WTC11 (cell line): ENCODE results near the gene STX8.

ENCODE experiments used
- GTF2I ChIP-seq: fragments of 250-450 bp; sonication (Bioruptor Pico); conservative IDR thresholded peaks from 2 replicates; pipeline ENCODE4 v1.4.0; 2021; ENCODE audit warnings: mild to moderate bottlenecking
- MAX ChIP-seq: sonication (generic); formaldehyde crosslinking; IDR thresholded peaks from 2 replicates; pipeline ENCODE4 v1.8.0; 2022; ENCODE audit warnings: mild to moderate bottlenecking, missing genetic modification reagents
- NFE2L1 ChIP-seq: sonication (generic); formaldehyde crosslinking; IDR thresholded peaks from 2 replicates; pipeline ENCODE4 v1.8.1; 2023; ENCODE audit warnings: missing genetic modification reagents
- OVOL2 ChIP-seq: fragments of 250-450 bp; sonication (Bioruptor Pico); IDR thresholded peaks from 2 replicates; pipeline ENCODE4 v1.9.0; 2021; ENCODE audit warnings: mild to moderate bottlenecking, borderline replicate concordance
- RELA ChIP-seq: sonication (generic); formaldehyde crosslinking; IDR thresholded peaks from 2 replicates; pipeline ENCODE4 v1.8.1; 2022; ENCODE audit warnings: missing genetic modification reagents, mild to moderate bottlenecking, borderline replicate concordance
- RORB ChIP-seq: fragments of 250-450 bp; sonication (Bioruptor Pico); IDR thresholded peaks from 2 replicates; pipeline ENCODE4 v1.9.0; 2021; ENCODE audit warnings: mild to moderate bottlenecking
- SP1 ChIP-seq: sonication (generic); formaldehyde crosslinking; conservative IDR thresholded peaks from 2 replicates; pipeline ENCODE4 v1.8.1; 2022; ENCODE audit warnings: missing genetic modification reagents
- TP53 ChIP-seq: sonication (generic); formaldehyde crosslinking; IDR thresholded peaks from 2 replicates; pipeline ENCODE4 v1.8.1; 2023; ENCODE audit warnings: mild to moderate bottlenecking, missing genetic modification reagents
- USF1 ChIP-seq: sonication (generic); formaldehyde crosslinking; IDR thresholded peaks from 2 replicates; pipeline ENCODE4 v1.8.0; 2022; ENCODE audit warnings: mild to moderate bottlenecking, missing genetic modification reagents
- TF ChIP-seq, protein P1 (sequence below): fragments of 200-600 bp; IDR thresholded peaks from 2 replicates; pipeline ENCODE4 v1.8.0; 2022; ENCODE audit warnings: antibody characterized with exemption
- TF ChIP-seq, protein P2 (sequence below): fragments of 250-450 bp; sonication (Bioruptor Pico); IDR thresholded peaks from 2 replicates; pipeline ENCODE4 v1.9.0; 2021; ENCODE audit warnings: moderate library complexity, mild to moderate bottlenecking, inconsistent platforms, borderline replicate concordance
- TF ChIP-seq, protein P3 (sequence below): sonication (generic); formaldehyde crosslinking; conservative IDR thresholded peaks from 2 replicates; pipeline ENCODE4 v1.8.1; 2023; ENCODE audit warnings: mild to moderate bottlenecking, low read depth, missing genetic modification reagents, moderate library complexity
- TF ChIP-seq, protein P4 (sequence below): sonication (generic); formaldehyde crosslinking; IDR thresholded peaks from 2 replicates; pipeline ENCODE4 v1.8.1; 2023; ENCODE audit warnings: mild to moderate bottlenecking, moderate library complexity, missing genetic modification reagents

DNA sequence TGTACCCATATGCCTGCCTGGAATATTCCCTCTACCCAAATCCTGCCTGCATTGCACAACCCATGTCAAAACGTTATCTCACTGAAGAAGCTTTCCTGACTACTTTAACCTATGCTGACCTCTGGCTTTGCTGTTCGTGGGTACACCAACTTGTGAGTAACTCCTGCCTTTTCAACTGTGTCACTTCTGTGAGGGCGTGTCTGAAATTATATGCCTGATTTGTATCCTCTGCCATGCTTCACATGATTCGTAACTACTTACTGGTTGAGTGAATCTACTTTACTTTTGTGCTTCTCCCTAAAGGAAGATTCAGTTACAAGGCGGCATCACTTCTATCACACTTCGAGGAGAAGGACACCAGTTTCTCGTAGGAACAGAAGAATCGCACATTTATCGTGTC lies 36.4 kb upstream of the STX8 start:
- no peak for TF ChIP-seq RORB
- TF ChIP-seq OVOL2 = no peak
- TF ChIP-seq, protein P1, sequence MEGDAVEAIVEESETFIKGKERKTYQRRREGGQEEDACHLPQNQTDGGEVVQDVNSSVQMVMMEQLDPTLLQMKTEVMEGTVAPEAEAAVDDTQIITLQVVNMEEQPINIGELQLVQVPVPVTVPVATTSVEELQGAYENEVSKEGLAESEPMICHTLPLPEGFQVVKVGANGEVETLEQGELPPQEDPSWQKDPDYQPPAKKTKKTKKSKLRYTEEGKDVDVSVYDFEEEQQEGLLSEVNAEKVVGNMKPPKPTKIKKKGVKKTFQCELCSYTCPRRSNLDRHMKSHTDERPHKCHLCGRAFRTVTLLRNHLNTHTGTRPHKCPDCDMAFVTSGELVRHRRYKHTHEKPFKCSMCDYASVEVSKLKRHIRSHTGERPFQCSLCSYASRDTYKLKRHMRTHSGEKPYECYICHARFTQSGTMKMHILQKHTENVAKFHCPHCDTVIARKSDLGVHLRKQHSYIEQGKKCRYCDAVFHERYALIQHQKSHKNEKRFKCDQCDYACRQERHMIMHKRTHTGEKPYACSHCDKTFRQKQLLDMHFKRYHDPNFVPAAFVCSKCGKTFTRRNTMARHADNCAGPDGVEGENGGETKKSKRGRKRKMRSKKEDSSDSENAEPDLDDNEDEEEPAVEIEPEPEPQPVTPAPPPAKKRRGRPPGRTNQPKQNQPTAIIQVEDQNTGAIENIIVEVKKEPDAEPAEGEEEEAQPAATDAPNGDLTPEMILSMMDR = no peak
- TF ChIP-seq NFE2L1 (CRISPR knock-in tag) = no peak
- TF ChIP-seq, protein P2, sequence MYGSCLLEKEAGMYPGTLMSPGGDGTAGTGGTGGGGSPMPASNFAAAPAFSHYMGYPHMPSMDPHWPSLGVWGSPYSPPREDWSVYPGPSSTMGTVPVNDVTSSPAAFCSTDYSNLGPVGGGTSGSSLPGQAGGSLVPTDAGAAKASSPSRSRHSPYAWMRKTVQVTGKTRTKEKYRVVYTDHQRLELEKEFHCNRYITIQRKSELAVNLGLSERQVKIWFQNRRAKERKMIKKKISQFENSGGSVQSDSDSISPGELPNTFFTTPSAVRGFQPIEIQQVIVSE (CRISPR knock-in tag) = no peak
- no peak for TF ChIP-seq GTF2I (CRISPR knock-in tag)
- TF ChIP-seq USF1 (CRISPR knock-in tag) = no peak
- TF ChIP-seq, protein P3, sequence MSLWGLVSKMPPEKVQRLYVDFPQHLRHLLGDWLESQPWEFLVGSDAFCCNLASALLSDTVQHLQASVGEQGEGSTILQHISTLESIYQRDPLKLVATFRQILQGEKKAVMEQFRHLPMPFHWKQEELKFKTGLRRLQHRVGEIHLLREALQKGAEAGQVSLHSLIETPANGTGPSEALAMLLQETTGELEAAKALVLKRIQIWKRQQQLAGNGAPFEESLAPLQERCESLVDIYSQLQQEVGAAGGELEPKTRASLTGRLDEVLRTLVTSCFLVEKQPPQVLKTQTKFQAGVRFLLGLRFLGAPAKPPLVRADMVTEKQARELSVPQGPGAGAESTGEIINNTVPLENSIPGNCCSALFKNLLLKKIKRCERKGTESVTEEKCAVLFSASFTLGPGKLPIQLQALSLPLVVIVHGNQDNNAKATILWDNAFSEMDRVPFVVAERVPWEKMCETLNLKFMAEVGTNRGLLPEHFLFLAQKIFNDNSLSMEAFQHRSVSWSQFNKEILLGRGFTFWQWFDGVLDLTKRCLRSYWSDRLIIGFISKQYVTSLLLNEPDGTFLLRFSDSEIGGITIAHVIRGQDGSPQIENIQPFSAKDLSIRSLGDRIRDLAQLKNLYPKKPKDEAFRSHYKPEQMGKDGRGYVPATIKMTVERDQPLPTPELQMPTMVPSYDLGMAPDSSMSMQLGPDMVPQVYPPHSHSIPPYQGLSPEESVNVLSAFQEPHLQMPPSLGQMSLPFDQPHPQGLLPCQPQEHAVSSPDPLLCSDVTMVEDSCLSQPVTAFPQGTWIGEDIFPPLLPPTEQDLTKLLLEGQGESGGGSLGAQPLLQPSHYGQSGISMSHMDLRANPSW = no peak
- no peak for TF ChIP-seq TP53
- no peak for TF ChIP-seq MAX (CRISPR knock-in tag)
- TF ChIP-seq, protein P4, sequence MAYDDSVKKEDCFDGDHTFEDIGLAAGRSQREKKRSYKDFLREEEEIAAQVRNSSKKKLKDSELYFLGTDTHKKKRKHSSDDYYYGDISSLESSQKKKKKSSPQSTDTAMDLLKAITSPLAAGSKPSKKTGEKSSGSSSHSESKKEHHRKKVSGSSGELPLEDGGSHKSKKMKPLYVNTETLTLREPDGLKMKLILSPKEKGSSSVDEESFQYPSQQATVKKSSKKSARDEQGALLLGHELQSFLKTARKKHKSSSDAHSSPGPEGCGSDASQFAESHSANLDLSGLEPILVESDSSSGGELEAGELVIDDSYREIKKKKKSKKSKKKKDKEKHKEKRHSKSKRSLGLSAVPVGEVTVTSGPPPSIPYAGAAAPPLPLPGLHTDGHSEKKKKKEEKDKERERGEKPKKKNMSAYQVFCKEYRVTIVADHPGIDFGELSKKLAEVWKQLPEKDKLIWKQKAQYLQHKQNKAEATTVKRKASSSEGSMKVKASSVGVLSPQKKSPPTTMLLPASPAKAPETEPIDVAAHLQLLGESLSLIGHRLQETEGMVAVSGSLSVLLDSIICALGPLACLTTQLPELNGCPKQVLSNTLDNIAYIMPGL (CRISPR knock-in tag) = no peak
- TF ChIP-seq RELA (CRISPR knock-in tag) = no peak
- TF ChIP-seq SP1 (CRISPR knock-in tag) = no peak
